Activated T-helper 9 cell treated with anti-CD3 and anti-CD28 coated beads, Interleukin-2, amount 50 U/mL, for 16 hours (primary cell): Measurements from ENCODE around the gene KCNQ2.

Source experiments
- DNase-seq: peaks from one replicate; pipeline ENCODE4 v3.0.0-alpha.2; 2020; ENCODE audit warnings: low read depth

KCNQ2 gene

DNA sequence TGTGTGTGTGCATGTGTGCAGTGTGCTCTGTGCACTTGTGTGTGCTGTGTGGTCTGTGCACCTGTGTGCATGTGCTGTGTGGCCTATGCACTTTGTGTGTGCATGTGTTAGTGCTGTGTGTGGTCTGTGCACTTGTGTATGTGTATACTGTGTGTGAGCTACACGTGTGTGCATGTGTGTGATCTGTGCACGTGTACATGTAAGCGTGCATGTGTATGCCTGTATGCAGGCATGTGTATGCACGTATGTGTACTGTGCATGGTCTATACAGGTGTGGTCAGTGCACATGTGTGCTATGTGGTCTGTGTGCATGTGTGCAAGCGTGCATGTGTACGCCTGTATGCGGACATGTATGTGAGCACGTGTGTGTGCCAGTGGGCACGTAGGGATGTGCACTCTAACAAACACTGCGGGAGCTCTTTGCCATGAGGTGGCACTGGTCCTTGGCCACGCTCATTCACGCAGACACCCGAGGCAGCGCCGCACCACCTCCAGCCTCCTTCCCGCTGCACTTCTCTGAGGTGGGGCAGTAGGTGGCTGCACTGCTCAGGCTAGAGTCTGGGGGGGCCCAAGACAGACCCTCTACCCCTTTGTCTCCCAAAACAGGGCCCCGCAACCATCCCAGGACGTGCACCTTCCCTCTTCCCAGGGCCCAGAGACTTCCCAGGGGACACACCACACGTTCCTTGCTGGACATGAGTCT is 68.9 kb downstream of the KCNQ2 start:
- no peak for DNase-seq

DNA sequence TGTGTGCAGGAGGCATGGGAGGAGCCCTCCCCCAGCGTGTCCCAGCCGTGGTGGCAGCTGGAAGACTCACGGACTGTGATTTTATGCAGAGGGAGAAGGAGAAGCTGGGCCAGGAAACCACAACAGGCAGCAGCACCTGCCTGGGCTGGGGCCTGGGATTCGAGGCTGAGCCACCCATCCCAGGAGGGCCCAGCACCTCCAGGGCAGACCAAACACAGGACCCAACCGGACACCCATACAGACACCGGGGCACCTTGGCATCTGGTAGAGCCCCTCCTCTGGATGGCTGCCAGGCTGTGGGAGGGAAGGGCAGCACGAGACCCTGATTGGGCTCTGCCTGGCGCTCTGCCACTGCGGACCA is 69.6 kb downstream of the KCNQ2 start:
- DNase-seq, result no peak

GRCh38 chr20:63402181-63402859 is 70.1 kb downstream of the KCNQ2 start:
- no peak for DNase-seq

- no peak for DNase-seq
These were observed 70.9 kb downstream of the KCNQ2 start for GRCh38 chr20:63401384-63402110.

DNA sequence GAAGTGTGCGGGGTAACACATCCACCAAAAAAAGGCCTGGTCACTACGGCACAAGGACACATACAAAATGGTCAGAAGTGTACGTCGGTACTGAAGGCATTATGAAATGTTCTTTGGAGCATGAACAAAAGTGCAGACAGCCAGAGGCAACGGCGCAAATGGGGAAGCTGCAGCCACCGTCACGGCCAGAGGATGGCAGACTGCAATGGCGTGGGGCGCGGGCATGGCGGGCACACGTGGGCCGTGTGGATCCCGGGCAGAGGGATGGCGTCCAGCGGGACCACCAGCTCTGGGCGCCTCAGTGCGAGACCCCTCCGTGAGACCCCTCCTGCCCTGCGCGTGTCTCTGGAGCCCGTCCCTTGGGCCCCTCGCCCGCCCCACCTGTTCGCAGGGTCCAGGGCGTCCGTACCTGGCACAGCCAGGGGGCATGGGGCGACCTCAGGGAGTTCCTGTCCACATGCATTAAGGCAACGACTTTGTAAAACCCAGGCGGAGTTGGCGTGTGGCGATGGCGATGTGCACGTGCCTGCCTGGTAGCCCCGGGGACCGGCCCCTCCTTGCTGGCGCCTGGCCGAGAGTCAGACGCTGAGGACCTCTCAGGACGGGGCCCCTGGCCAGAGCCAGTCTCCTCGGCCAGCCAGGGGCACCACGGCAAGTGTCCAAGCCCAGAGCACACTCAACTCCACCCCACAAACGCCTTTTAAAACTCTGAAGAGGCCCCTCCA is 71.8 kb downstream of the KCNQ2 start:
- DNase-seq, result no peak

DNA sequence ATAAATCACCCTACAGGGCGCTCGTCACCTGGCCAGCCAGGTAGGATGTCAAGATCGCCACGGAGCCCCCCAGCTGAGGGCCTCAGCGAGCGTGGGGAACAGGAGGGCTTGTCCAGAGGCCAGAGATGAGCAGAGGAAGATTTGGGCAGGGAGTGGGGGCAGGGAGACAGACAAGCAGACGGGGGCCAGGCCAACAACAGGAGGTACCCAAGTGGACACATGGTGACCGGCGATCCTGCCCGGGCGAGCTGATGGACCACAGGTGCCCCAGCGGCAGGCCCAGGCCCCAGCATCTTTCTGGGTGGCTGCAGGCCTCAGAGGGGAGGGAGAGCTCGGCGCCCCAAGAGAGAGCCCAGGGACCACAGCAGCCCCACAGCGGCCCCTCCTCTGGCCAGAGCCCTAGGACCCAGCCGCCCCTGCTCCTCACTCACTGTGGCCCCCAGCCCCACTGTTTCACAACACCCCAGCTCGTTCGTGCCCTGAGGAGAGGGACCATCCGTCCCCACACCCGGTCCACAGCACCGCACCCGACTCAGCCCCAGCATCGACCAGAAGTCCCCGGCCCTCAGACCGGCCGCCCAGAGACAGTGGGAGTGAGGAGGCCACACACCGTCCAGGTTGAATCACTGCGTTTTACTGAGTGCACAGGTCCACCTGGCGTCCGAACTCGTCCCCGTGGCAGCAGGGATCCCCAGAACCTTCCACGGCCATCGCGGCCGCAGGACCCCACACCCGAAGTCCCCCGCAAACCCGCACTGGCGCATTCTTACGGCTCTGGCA is 72.7 kb downstream of the KCNQ2 start:
- DNase-seq, result no peak

DNA sequence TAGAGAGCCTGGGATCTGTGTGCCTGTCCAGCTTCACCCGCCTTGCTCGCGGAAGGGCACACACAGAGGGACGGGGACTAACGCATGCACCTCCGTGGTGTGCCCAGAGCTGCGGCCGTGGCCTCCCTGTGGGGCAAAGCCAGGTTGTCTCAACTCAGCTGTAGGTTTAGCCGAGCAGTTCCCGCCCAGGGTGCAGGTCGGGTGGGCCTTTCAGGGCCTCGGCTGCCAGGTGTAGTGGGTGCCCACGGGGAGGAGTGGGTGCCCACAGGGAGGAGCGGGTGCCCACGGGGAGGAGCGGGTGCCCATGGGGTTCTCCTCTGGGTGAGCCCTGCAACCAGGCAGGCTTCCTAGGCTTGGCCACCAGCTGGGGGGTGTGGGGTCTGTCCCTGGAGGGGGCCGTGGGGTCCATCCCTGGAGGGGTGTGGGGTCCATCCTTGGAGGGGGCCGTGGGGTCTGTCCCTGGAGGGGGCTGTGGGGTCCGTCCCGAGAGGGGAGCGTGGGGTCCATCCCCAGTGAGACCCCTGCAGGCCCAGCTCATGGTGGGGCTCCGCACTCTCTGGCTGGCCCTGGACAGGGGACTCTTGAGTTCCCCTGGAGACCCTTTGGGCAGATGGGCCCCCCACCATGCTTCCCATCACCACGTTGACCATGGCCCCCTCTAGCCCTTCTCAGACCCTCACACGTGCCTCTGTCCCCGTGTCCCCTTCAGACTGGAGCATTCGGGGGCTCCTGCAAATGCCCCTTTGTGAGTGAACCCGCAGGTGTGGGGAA is 73.5 kb downstream of the KCNQ2 start:
- DNase-seq, result no peak

- no peak for DNase-seq
These were observed 74.5 kb downstream of the KCNQ2 start for GRCh38 chr20:63397946-63398450.

GRCh38 chr20:63397155-63397843 is 75.2 kb downstream of the KCNQ2 start:
- DNase-seq, result no peak

DNA sequence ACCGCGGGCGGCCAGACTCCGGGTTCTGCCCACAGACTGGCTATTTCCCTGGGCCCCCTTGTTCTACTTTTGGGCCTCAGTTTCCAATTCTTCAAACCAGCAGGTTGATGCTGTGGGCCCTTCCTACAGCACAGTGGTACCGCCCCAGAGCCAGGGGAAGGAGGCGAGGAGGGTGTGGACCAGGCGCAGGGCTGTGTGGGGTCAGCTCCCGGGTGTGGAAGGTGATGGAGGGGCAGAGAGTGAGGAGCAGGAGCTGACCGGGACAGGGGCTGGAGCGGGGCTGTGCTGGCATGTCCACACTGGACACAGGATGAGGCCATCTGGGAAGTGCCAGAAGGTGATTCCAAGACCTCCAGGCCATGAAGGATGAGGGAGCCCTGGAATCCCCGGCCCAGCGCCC is 76.2 kb downstream of the KCNQ2 start:
- DNase-seq, result no peak

- DNase-seq, result no peak
These were observed 76.7 kb downstream of the KCNQ2 start for GRCh38 chr20:63395723-63396122.

- DNase-seq, result no peak
These were observed 77.5 kb downstream of the KCNQ2 start for GRCh38 chr20:63394920-63395455.

DNA sequence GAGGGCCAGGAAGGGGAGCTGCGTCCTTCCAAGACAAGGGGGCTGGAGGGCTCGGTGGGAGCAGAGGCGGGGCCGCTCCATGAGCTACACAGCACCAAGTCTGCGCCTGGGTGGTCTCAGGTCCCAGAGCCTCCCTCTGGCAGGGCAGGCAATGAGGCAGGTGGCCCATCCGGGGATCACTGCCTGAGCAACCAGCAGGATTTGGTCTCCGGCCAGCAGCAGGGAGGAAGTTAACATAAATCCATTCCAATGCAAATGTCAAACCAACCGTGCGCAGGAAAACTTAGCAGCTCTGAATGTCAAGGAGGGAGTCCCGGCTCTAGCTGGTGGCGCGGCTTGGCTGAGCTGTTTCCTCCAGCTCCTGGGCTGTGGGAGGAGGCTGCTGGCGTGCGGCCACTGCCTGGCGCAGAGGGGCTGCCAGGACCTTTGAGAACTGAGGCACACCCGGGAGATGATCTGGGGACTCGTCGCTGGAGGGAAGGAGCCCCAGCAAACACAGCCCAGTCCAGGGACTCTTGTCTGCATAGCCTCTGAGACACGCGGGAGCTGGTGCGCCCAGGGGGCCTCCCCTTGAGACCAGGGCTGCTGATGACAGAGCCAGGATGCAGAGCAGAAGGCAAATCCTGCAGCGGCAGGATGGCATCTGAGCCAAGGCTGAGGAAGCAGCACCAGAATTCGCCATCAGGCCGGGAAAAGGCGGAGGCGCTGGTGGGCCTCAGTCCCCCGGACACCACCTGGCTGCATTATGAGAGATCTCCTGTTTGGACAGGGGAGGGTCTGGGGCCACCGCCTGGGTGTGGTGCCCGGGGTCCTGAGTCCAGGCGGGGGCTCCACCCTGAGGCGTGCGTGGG is 78.2 kb downstream of the KCNQ2 start:
- DNase-seq, result no peak

DNA sequence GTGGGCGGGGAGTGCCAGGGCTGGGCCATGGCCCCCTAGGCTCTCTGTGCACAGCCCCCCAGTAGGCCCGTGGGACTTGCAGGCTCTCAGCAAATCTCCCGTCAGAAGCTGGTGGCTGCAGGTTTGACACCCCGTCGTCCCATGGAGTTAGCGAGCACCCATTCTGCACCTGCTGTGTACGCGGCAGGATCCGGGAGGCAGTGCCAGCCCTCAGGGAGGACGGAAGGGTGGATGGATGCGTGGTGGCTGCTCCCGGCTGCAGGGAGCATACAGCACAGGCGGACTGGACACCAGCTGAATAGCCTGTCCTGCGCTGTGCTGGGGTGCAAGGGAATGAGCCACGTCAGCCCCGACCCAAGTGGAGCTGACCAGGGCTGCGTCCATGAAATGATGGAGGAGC is 78.9 kb downstream of the KCNQ2 start:
- no peak for DNase-seq

DNA sequence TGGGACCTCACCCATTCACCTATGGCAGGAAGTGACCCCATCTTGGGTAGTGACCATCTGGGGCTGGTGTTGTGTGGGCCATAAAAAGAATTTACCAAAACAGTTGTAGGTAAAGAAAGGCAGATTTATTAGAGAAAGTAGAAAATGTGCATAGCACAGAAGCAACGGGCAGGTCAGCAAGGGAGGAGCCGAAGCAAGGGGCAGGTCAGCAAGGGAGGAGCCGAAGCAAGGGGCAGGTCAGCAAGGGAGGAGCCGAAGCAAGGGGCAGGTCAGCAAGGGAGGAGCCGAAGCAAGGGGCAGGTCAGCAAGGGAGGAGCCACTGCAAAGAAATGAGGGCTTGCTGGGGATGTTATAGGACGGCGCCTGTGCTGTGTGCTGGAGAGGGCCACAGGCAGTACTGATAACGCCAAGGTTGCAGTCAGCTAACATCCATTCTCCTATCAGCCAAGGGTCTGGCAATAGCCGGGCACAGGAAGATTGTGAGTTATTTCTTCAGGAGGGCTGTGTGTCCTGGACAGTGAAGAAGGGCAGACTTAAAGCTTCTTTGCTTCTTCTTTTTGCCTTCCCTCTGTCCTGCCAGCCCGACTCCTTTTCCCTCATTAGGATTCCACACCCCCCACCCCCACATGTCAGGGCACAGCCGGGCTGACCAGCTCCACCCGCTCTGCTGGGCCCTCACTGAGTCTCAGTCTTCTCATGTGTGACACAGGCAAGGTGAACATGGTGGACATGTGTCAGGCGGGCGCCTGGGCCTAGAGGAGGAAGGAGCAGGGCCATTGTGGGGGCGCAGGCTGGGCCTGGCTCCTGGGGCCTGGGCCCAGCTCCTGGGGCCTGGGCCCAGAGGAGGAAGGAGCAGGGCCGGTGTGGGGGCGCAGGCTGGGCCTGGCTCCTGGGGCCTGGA is 79.7 kb downstream of the KCNQ2 start:
- DNase-seq, result no peak

- no peak for DNase-seq
These were observed 84.5 kb downstream of the KCNQ2 start for GRCh38 chr20:63387917-63388316.

DNA sequence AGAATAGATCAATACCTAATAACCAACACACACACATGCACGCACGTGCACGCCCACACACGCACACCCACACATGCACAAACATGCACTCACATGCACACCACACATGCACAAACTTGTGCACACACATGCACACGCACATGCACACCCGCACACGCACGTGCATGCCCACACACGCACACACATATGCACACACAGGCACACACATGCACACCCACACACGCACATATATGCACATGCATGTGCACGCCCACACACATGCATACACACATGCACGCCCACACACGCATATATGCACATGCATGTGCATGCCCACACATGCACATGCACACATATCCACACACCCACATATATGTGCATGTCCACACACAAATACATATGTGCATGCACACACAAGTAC is 85.1 kb downstream of the KCNQ2 start:
- DNase-seq, result no peak

- no peak for DNase-seq
These were observed 86.0 kb downstream of the KCNQ2 start for GRCh38 chr20:63386491-63386890.
